Heart left ventricle (tissue), 13 donors: ENCODE results near the gene YPEL2.

Experiments
- CTCF ChIP-seq, 12 donors: fragments of 200-600 bp; sonication (generic) in 4 of 12; IDR thresholded peaks; one replicate each; pipeline versions ENCODE4 v1.5.0 to v1.8.0; 2018 to 2022; ENCODE audit warnings: antibody characterized with exemption in 12 of 12, mild to moderate bottlenecking in 5 of 12
- POLR2A ChIP-seq, 2 donors: fragments of 450-650 bp; IDR thresholded peaks; one replicate each; pipeline ENCODE4 v1.6.1; 2017; ENCODE audit warnings: antibody characterized with exemption in 2 of 2, mild to moderate bottlenecking in 2 of 2, moderate library complexity in 2 of 2
- donor health status: ischemic (EF 13 %, LVEDD 7.1; RV severe dilation, severe dysfunction).
- donor health status: DM: no; HTN: yes; CAD: no.
- donor health status: DM: no; HTN: no; CAD: no.
- donor health status: ischemic (EF 25% LVEDD 6.9; RV normal size, moderate dysfunction).
- donor health status: ischemic (EF 25% LVEDD 5.7; RV mildly dilated, moderate dysfunction).
- donor health status: ischemic (EF 35%, LVEDD 5.7; RV mildly dilated, moderate dysfunction).
- donor health status: nonischemic (EF 11% LVEDD 7.7; RV severe dilation, severe dysfunction).
- donor health status: DM: yes; HTN: yes; CAD: no.
- donor health status: PGD.
- donor health status: ischemic (EF 29% LVEDD 5.4; RV normal size, mild dysfunction).
- donor health status: nonischemic (EF 23%, LVEDD 6.1; RV moderate dilation, normal function).

GRCh38 chr17:59387351-59388068 is 56.1 kb downstream of the YPEL2 start:
- TF ChIP-seq CTCF (IDR thresholded peaks at IDR 0.05) (no peak), POLR2A (IDR thresholded peaks at IDR 0.05) (no peak)
